ENCODE results near the gene RBL2. TPM values are rescaled to one million over a fixed set of nuclear protein-coding genes. Genes with fewer than 3 reads are reported as not detected.

The RBL2 gene
- total and polyA plus RNA-seq, 2 donors (not counting 1 experiment from before 2014, with no cell fraction given), result 70.7 to 171 TPM

DNA sequence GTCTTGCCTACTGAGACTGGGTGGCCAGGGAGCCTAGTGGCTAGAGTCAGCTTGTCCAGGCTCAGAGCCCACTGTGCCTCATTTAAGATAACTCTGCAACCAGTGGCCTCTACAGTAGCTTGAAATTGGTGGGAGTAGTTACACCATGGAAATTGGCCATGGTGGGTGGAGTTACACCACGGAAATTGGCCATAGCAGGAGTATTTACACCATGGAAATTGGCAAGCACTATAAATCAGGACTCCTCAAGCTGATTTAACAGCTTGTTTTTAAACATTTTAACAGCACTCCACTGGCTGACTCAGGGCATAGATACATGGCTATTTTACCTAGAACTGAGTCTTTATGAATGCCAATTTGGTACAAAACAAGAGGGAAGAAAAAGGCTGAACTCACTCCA is 96.5 kb downstream of the RBL2 start:
- no peak for DNase-seq
- ChIA-PET CTCF (interaction anchor here (1.6 to 2.2 kb wide), 2 partner anchors 13 to 19 kb away, joined by 3 to 6 read pairs; no protein-coding TSS in a partner anchor), POLR2A (no interaction called here)
- Mint-ChIP-seq H3K27me3 (no peaks in the 10 kb centered on the region), H3K9me3 (ENCODE audit: insufficient read depth) (no peaks in the 10 kb centered on the region), H3K4me1 (peaks cover 11% of the 10 kb centered on the region), H3K4me3 (no peak overlapping the region), H3K27ac (no peak overlapping the region)
- TF ChIP-seq CTCF (IDR thresholded peaks at IDR 0.05), result no peak
- no peak for TF ChIP-seq EZH2 (IDR thresholded peaks at IDR 0.05; ENCODE audit: borderline replicate concordance, insufficient read depth, low read depth, low read length, poor library complexity, severe bottlenecking)
- no peak overlapping the region for H3K4me3 ChIP-seq (ENCODE audit: control extremely low read depth in 1 of 5, extremely low read depth in 1 of 5, insufficient read depth in 1 of 5, low read depth in 2 of 5, low read length in 4 of 5)
- no peaks in the 10 kb centered on the region for H3K36me3 ChIP-seq (replicated peaks in 1 of 2; ENCODE audit: control extremely low read depth in 1 of 2, control insufficient read depth in 1 of 2, extremely low read depth in 1 of 2, insufficient read depth in 2 of 2, low read length in 1 of 2)
- intact Hi-C loops (cut with micrococcal nuclease), result no loop called here
- no peak for ATAC-seq (ENCODE audit: low read depth)
- no peak overlapping the region for H3K4me2 ChIP-seq (replicated peaks; ENCODE audit: low read depth, low read length, poor library complexity, severe bottlenecking)
- no peak overlapping the region for H3K27ac ChIP-seq (ENCODE audit: low read length in 2 of 2)
- no peaks in the 10 kb centered on the region for H3K9me3 ChIP-seq (ENCODE audit: control extremely low read depth in 1 of 3, control insufficient read depth in 2 of 3, insufficient read depth in 1 of 3, low read length in 2 of 3)
- no peaks in the 10 kb centered on the region for H3K79me2 ChIP-seq (ENCODE audit: control insufficient read depth, insufficient read depth, low read length)
- no peaks in the 10 kb centered on the region for H3K27me3 ChIP-seq (replicated peaks in 1 of 4; ENCODE audit: control extremely low read depth in 1 of 4, control insufficient read depth in 3 of 4, insufficient read depth in 4 of 4, low read length in 3 of 4)
- no peak overlapping the region for H2AFZ ChIP-seq (ENCODE audit: insufficient read depth, low read depth, low read length, poor library complexity, severe bottlenecking)
- H4K20me1 ChIP-seq (ENCODE audit: control insufficient read depth, insufficient read depth, low read length, poor library complexity, severe bottlenecking), result no peaks in the 10 kb centered on the region
- no peak overlapping the region for H3K9ac ChIP-seq (ENCODE audit: low read length)
- peaks cover 0 to 2% of the 10 kb centered on the region in 2 donors for H3K4me1 ChIP-seq (ENCODE audit: control insufficient read depth in 2 of 2, insufficient read depth in 2 of 2, low read length in 2 of 2)
- WGBS (ENCODE audit: insufficient coverage), result 100% methylated on average over 1 of the region's 1 CpG

GRCh38 chr16:53534206-53534605 is 99.9 kb downstream of the RBL2 start:
- H3K27ac Mint-ChIP-seq, result no peak overlapping the region
- no peak overlapping the region for H2AFZ ChIP-seq (ENCODE audit: insufficient read depth, low read depth, low read length, poor library complexity, severe bottlenecking)
- TF ChIP-seq CTCF (IDR thresholded peaks at IDR 0.05), result no peak
- TF ChIP-seq EZH2 (IDR thresholded peaks at IDR 0.05; ENCODE audit: borderline replicate concordance, insufficient read depth, low read depth, low read length, poor library complexity, severe bottlenecking), result no peak
- peaks cover 5% of the 10 kb centered on the region for H3K4me1 Mint-ChIP-seq
- ATAC-seq (ENCODE audit: low read depth), result no peak
- POLR2A ChIA-PET, result no interaction called here
- no peaks in the 10 kb centered on the region for H3K79me2 ChIP-seq (ENCODE audit: control insufficient read depth, insufficient read depth, low read length)
- WGBS (ENCODE audit: insufficient coverage), result 97% methylated on average over 2 of the region's 2 CpGs
- intact Hi-C loops (cut with micrococcal nuclease), result no loop called here
- no peak overlapping the region for H3K4me3 Mint-ChIP-seq
- H3K9me3 Mint-ChIP-seq (ENCODE audit: insufficient read depth), result no peaks in the 10 kb centered on the region
- CTCF ChIA-PET, result interaction anchor here (1.0 kb wide), 1 partner anchor 12 kb away, joined by 3 read pairs; no protein-coding TSS in a partner anchor
- no peaks in the 10 kb centered on the region for H4K20me1 ChIP-seq (ENCODE audit: control insufficient read depth, insufficient read depth, low read length, poor library complexity, severe bottlenecking)
- no peak for DNase-seq
- H3K4me1 ChIP-seq (ENCODE audit: control insufficient read depth in 2 of 2, insufficient read depth in 2 of 2, low read length in 2 of 2), result no peaks in the 10 kb centered on the region
- no peak overlapping the region for H3K4me2 ChIP-seq (replicated peaks; ENCODE audit: low read depth, low read length, poor library complexity, severe bottlenecking)
- no peaks in the 10 kb centered on the region for H3K27me3 ChIP-seq (replicated peaks in 1 of 4; ENCODE audit: control extremely low read depth in 1 of 4, control insufficient read depth in 3 of 4, insufficient read depth in 4 of 4, low read length in 3 of 4)
- no peak overlapping the region for H3K27ac ChIP-seq (ENCODE audit: low read length in 2 of 2)
- H3K4me3 ChIP-seq (ENCODE audit: control extremely low read depth in 1 of 5, extremely low read depth in 1 of 5, insufficient read depth in 1 of 5, low read depth in 2 of 5, low read length in 4 of 5), result no peak overlapping the region
- no peaks in the 10 kb centered on the region for H3K36me3 ChIP-seq (replicated peaks in 1 of 2; ENCODE audit: control extremely low read depth in 1 of 2, control insufficient read depth in 1 of 2, extremely low read depth in 1 of 2, insufficient read depth in 2 of 2, low read length in 1 of 2)
- H3K27me3 Mint-ChIP-seq, result no peaks in the 10 kb centered on the region
- no peaks in the 10 kb centered on the region for H3K9me3 ChIP-seq (ENCODE audit: control extremely low read depth in 1 of 3, control insufficient read depth in 2 of 3, insufficient read depth in 1 of 3, low read length in 2 of 3)
- no peak overlapping the region for H3K9ac ChIP-seq (ENCODE audit: low read length)

Data from B cell (primary cell).